Left lung (tissue), 10 donors: ENCODE data around the gene ARL4D. TPM values are rescaled to one million over a fixed set of nuclear protein-coding genes. Genes with fewer than 3 reads are reported as not detected.

Source experiments
- ATAC-seq: fragments of 200-7000 bp; cut with Tn5 transposase; one replicate; pipeline ENCODE4 v1.9.1; 2020; ENCODE audit warnings: moderate library complexity
- DNase-seq, 4 donors: peaks; one replicate each; pipeline ENCODE4 v3.0.0-alpha.2; 2013 to 2020
- H3K27ac ChIP-seq, 2 donors: fragments of 200-600 bp; sonication (generic) in 1 of 2; one replicate each; pipeline versions ENCODE4 v1.5.0 to v1.8.0; 2020 to 2021
- H3K27me3 ChIP-seq, 2 donors: fragments of 200-600 bp; sonication (generic) in 1 of 2; one replicate each; pipeline versions ENCODE4 v1.5.0 to v1.8.0; 2020 to 2021
- H3K36me3 ChIP-seq, 2 donors: fragments of 200-600 bp; sonication (generic) in 1 of 2; one replicate each; pipeline versions ENCODE4 v1.5.0 to v1.8.0; 2020 to 2021
- H3K4me1 ChIP-seq, 2 donors: fragments of 200-600 bp; one replicate each; pipeline ENCODE4 v1.8.0; 2021
- H3K4me3 ChIP-seq, 2 donors: fragments of 200-600 bp; sonication (generic) in 1 of 2; one replicate each; pipeline versions ENCODE4 v1.5.0 to v1.8.0; 2020 to 2021; ENCODE audit warnings: mild to moderate bottlenecking in 1 of 2
- H3K9me3 ChIP-seq, 2 donors: fragments of 200-600 bp; sonication (generic) in 1 of 2; one replicate each; pipeline versions ENCODE4 v1.5.0 to v1.8.0; 2020 to 2021
- CTCF ChIP-seq, 2 donors: fragments of 200-600 bp; sonication (generic) in 1 of 2; IDR thresholded peaks; one replicate each; pipeline versions ENCODE4 v1.5.0 to v1.8.0; 2021; ENCODE audit warnings: antibody characterized with exemption in 2 of 2
- intact Hi-C, 2 donors: fragments of 100-400 bp; cut with DNase I; formaldehyde crosslinking; loops; one replicate each; pipeline versions ENCODE4 v1.11.2 to v1.14.2; 2022
- polyA plus RNA-seq, 6 donors: library from polyadenylated mRNA; unstranded; fragments of 120-200 nt; gene quantifications; one replicate each; pipeline ENCODE4 v1.2.1, GENCODE V29; 2013; ENCODE audit not compliant: insufficient read length in 6 of 6
- total RNA-seq, 2 donors: library from RNA; stranded (reverse); fragmentation: NEBNext Ultra II Directional; extraction: Animal tissue kit (Norgen Biotek cat#: 25700); gene quantifications; one replicate each; pipeline ENCODE4 v1.2.1, GENCODE V29; 2021
- donor health status: DM: no; HTN: yes; CAD: no.
- donor health status: DM: no; HTN: no; CAD: no.

Gene ARL4D
- total and polyA plus RNA-seq, 8 donors: 5.9 to 13.0 (median 9.7) TPM

- Histone ChIP-seq H3K4me3 (no peak overlapping the region), H3K27ac (no peak overlapping the region), H3K27me3 (no peaks in the 10 kb centered on the region), H3K4me1 (no peaks in the 10 kb centered on the region), H3K36me3 (no peaks in the 10 kb centered on the region), H3K9me3 (no peaks in the 10 kb centered on the region)
- intact Hi-C loops: no loop called here
- no peak for TF ChIP-seq CTCF (IDR thresholded peaks at IDR 0.05)
- no peak for ATAC-seq
- no peak for DNase-seq
These were observed 46.3 kb downstream of the ARL4D start for GRCh38 chr17:43445009-43445589.

- intact Hi-C loops: no loop called here
- H3K36me3 ChIP-seq: no peaks in the 10 kb centered on the region
- H3K27me3 ChIP-seq: no peaks in the 10 kb centered on the region
- no peaks in the 10 kb centered on the region for H3K9me3 ChIP-seq
- no peak overlapping the region for H3K4me3 ChIP-seq
- no peaks in the 10 kb centered on the region for H3K4me1 ChIP-seq
- no peak overlapping the region for H3K27ac ChIP-seq
- DNase-seq (no peak), ATAC-seq (no peak)
- no peak for TF ChIP-seq CTCF (IDR thresholded peaks at IDR 0.05)
These were observed 48.0 kb downstream of the ARL4D start for GRCh38 chr17:43446773-43447172.

- Histone ChIP-seq H3K9me3 (no peaks in the 10 kb centered on the region), H3K36me3 (no peaks in the 10 kb centered on the region), H3K4me3 (no peak overlapping the region), H3K4me1 (no peaks in the 10 kb centered on the region), H3K27me3 (no peaks in the 10 kb centered on the region), H3K27ac (peak overlapping the region in 1 of 2 donors; percentile 26)
- intact Hi-C loops: no loop called here
- TF ChIP-seq CTCF (IDR thresholded peaks at IDR 0.05): no peak
- ATAC-seq: no peak
- no peak for DNase-seq
These were observed 50.1 kb downstream of the ARL4D start for GRCh38 chr17:43448720-43449469.

GRCh38 chr17:43449470-43450248 is 50.9 kb downstream of the ARL4D start:
- Histone ChIP-seq H3K27ac (peak overlapping the region in 1 of 2 donors; percentile 26), H3K4me3 (no peak overlapping the region), H3K9me3 (no peaks in the 10 kb centered on the region), H3K36me3 (no peaks in the 10 kb centered on the region), H3K4me1 (no peaks in the 10 kb centered on the region), H3K27me3 (no peaks in the 10 kb centered on the region)
- ATAC-seq (peak; percentile 86), DNase-seq (peak in 1 of 4 donors; percentile 47)
- intact Hi-C loops: no loop called here
- TF ChIP-seq CTCF (IDR thresholded peaks at IDR 0.05): no peak

Other genes starting within 250 kb of the ARL4D start
- 10 to 100 TPM; 62.4 to 78.2 TPM for gene NBR1, start 227.8 kb upstream of the ARL4D start, total RNA-seq
- 100 to 1,000 TPM in 5 of 6 donors, 10 to 100 TPM in 1; 95.5 to 125 (median 111) TPM for gene NBR1, start 227.8 kb upstream of the ARL4D start, polyA plus RNA-seq
- gene TMEM106A, start 187.1 kb upstream of the ARL4D start, total RNA-seq: 10 to 100 TPM; 14.4 to 26.8 TPM
- gene TMEM106A, start 187.1 kb upstream of the ARL4D start, polyA plus RNA-seq: 10 to 100 TPM; 10.6 to 16.9 (median 11.2) TPM
- gene CCDC200, start 170.4 kb upstream of the ARL4D start, total RNA-seq: under 1 TPM in 1 of 2 donors, not detected in 1; 0.37 TPM
- gene CCDC200, start 170.4 kb upstream of the ARL4D start, polyA plus RNA-seq: 10 to 100 TPM; 15.1 to 23.6 (median 18.5) TPM
- 1,000 to 10,000 TPM; 5,610 to 6,821 TPM for gene RNU2-1, start 165.0 kb upstream of the ARL4D start, total RNA-seq
- gene RNU2-1, start 165.0 kb upstream of the ARL4D start, polyA plus RNA-seq: 1 to 10 TPM in 5 of 6 donors, not detected in 1; 1.2 to 2.9 (median 1.4) TPM
- gene DHX8, start 85.0 kb downstream of the ARL4D start, total RNA-seq: 10 to 100 TPM; 46.6 to 61.2 TPM
- 10 to 100 TPM; 42.7 to 48.4 (median 44.7) TPM for gene DHX8, start 85.0 kb downstream of the ARL4D start, polyA plus RNA-seq
- 1 to 10 TPM; 4.3 to 9.8 TPM for gene ETV4, start 147.3 kb downstream of the ARL4D start, total RNA-seq
- gene ETV4, start 147.3 kb downstream of the ARL4D start, polyA plus RNA-seq: 10 to 100 TPM in 4 of 6 donors, 1 to 10 TPM in 2; 8.2 to 24.3 (median 17.7) TPM